MV-4-11 (cell line): Measurements from ENCODE around the gene UPF1.
A peak's percentile ranks its signal among the peaks of the same experiment; 100 is the strongest.

Source experiments
- DNase-seq: peaks from one replicate; lab custom pipeline; 2025; lab: John Stamatoyannopoulos, UW

The UPF1 gene

DNA sequence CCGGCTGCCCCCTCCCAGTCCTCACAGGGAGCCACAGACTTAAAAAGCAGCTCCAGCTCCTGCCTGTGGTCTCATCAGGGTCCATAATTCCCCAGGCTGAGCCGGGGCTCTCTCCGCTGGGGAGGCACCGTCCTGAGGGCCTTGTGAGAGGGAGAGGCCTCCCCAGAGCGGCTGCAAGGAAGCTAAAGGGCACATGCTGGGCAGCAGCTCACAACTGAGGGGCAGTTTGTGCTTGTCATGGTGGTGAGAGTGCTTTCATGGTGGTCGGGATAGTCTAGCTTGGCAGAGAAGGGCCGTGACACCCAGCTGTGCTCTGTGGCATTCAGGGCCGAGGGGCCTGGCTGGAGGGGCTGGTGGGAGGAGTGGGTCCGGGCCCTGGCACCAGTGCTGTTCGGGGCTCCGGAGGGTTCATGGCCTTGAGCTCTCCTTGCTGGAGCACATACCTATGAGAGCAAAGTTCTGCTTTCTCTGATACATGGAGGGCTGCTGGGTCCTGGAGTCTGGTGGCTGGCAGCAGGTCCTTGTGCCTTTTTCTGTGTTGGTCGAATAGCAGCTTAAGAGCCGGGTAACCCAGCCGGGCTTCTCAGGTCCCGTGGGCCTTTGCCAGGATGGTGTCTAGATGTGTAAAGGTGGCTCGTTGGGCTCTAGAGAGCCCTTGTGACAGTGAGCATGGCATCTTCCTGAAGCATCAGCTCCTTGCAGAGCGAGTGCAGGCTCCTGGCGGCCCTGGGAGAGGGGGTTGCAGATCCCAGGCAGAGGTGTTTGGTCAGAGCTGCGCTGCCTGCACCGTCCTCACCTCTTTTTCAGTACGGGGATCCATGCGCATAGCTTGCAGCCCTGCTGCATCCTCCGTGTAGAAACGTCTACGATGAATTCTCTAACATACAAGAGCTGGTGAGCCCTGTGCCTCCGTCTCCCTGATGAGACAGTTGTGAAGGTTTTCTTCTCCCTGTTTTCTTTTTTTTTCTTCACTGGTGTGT is 8.8 kb downstream of the UPF1 start:
- no peak for DNase-seq

DNA sequence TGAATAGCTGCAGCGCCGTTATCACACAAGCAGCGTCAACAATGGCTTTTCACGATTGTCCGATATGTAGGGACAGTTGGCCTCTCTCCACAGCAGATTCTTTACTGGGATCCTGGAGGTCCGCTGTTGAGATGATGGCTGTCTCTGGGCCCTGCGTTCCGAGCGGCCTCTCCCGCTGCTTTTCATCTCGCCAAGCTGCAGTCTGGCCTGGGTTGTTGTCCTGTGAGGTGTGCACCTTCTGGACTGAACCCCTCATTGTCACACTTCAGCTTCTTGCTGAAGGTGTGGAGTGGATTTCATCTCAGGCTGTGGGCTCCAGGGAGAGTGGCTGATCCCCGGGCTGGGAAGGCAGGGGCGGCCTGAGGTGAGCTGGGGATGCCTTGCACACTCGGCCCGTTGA is 9.6 kb downstream of the UPF1 start:
- no peak for DNase-seq

DNA sequence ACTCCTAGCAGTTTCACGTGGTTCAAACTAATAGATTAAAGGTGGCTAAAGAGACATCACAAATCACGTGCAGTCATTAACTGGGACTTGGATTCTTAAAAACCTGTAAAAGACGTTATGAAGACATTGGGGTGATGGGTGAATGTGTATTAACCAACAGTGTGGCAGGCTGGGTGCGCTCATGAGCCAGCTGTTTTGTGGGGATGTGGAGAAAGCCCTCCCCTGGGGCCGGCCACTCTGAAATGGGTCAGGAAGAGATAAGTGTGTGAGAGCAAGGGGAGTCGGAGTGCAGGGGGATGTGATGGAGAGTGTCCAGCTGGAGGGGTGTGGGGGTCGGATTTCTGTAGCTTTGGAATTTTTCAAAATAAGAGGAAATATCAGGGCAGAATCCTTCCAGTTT is 10.4 kb downstream of the UPF1 start:
- no peak for DNase-seq

DNA sequence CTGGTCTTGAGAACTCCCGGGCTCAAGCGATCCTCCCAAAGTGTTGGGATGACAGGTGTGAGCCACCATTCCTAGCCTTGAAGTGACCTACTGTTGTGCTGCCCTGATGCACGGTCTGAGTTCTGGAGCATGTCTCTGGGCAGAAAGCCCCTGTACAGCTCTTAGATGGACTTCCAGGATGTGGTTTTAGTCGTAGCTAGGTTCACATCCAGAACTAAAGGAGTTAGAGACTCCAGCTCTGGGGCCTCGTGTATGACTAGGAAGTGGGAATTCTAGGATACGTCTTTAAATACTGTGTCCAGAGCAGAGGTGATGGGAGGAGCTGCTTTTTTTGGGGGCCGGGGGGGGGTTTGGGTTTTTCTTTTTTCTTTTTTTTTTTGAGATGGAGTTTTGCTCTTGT is 12.2 kb downstream of the UPF1 start:
- no peak for DNase-seq

DNA sequence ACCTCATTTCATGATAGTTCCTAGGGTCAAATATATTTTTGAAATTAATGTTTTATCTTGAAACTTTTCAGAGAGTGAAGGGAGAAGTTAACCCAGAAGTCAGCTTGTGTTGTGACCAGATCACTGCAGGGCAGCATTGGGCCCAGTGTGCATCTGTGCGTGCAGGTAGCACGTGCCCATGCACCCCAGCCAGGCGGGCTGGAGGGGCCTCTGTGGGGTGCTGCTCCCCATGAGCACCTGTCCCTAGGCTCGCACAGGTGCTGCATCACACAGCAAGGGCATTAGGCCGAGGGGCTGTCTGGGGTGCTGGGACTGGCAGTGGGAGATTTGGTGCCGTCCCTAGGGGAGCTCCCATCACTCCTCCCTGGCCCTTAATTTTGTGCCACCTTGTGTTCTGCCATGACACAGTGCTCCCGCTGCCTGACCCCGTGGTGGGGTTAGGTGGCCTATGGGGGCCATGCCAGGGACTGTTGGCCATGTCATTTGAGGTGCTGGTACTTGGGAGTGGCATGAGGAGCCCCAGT is 13.1 kb downstream of the UPF1 start:
- no peak for DNase-seq

DNA sequence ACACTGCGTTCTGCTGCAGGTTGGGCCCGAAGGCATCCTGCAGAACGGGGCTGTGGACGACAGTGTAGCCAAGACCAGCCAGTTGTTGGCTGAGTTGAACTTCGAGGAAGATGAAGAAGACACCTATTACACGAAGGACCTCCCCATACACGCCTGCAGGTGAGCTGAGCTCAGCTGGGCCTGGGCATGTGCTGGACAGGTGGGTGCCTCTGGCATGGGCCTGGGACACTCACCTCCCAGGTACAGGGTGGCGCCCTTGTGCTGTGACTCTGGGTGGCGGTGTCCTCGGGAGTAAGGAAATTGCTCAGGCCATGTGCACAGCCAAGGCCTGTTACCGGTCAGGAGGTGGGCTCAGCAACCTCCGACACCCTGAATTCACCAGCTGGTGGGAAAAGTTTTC is 14.2 kb downstream of the UPF1 start:
- no peak for DNase-seq

DNA sequence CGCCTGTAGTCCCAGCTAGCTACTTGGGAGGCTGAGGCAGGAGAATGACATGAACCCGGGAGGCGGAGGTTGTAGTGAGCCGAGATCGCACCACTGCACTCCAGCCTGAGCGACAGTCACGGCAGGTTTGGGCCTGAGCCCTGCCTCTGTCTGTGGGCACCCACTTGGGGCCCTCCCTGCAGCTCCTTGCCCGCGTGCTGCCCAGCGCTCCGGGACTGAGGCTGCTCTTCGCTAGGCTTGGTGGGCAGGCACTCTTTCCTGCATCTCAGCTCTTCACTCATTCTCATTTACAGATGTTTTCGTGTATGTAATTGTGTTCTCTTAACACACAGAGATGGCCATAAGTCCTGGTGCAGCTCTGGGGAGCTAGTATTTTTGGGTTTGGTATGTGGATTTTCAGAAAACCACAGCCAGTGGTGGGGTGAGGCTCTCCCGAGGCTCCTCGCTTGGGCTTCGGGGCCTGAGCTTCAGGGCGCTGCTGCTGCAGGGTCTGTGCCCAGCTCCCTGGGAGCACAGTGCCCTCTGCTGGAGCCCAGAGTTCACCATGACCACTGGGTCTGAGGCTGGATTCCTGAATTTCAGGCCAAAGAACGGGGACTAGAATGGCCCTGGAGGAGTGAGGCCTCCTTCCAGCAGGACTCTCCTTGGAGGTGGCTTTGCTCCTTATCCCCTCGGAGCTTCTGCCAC is 15.2 kb downstream of the UPF1 start:
- DNase-seq: peak; percentile 73

DNA sequence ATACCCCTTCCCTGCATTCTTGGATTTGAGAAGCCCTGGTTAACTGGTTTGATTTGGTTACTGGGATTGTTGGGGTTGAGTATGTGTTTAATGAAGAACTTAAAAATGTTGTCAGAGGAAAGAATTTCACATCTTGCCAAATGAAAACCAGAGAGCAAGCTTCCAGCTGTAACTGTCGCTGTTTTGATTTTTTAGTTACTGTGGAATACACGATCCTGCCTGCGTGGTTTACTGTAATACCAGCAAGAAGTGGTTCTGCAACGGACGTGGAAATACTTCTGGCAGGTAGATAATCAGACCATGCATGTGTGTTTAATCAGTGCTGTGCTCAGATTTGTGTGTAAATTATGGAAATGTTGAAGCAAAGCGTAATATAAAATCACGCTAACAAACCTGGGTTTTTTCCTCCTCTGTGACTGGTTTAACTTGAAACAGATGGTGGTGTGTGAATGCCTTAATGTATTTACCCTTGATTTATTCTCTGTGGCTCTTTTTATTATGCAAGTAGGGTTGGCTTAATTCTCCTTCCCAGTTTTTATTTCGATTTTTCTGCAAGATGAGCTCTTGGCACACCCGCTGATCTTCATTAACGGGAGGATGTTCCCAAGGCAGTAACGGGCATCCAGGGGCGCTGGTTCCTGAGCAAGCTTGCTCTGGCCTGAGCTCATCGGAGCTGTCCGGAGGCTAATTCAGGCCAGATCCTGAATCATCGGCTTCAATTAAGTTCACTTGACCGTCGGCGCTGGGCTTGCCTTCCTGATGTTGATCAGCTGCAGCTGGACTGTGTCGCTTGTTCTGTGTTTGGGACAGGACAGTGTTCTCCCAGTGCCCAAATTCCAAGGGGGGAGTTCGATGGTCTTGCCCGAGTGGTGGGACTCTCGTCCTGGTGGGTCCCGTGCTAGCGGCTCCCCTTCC is 16.0 kb downstream of the UPF1 start:
- no peak for DNase-seq

DNA sequence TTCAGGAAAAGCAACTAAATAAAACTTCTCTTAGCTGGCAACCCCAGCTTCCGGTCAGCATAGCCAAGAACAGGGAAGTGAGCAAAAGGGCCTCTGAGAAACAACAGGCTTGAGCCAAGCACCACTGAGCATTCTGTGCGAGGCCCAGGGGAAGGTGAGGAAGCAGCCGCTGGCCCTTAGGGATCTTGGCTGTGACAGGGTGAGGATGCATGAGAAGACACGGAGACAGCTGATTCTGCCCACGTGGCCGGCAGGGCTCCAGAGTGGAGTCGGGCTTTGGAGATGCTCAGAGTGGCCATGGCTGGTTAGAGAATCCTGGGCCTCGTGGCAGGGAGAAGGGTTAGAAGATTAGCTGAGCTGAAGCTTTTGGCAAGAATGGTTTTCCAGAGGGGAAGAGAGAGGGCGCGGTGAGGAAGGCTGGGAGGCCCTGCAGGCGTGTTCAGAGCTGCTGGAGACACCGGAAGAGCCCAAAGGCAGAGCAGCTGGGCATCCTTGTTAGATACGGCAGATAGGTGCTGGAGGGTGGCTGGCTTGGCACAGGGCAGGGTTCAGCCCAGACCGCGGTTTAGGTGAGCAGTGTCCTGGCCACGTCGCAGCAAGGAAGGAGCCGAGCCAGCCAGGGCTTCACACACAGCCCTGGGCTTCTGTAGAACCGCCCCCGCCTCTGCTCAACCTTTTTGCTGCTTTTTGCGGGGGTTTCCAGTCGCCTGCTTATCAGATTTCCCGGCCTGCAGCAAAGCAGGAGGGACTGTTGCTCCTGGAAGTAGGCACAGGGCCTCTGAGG is 17.3 kb downstream of the UPF1 start:
- DNase-seq: peak; percentile 89

DNA sequence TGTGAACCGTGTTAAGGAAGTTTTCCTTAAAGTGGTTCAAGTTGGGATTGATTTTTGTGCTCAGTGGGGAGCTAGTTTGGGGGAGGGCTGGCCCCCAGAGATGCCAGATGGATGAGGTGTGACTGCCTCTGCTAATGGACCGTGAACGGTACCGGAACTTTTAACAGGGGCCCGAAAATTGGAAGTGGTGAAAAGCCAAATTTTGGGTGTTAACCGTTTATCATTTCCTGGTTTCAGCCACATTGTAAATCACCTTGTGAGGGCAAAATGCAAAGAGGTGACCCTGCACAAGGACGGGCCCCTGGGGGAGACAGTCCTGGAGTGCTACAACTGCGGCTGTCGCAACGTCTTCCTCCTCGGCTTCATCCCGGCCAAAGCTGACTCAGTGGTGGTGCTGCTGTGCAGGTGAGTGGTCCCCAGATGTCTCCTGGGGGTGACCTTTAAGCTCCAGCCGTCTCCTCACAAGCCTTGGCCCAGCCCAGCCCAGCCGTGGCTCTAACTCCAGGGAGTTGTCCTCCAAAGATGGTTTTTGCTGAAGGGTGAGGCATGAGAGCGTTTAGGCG is 18.2 kb downstream of the UPF1 start:
- DNase-seq: no peak

DNA sequence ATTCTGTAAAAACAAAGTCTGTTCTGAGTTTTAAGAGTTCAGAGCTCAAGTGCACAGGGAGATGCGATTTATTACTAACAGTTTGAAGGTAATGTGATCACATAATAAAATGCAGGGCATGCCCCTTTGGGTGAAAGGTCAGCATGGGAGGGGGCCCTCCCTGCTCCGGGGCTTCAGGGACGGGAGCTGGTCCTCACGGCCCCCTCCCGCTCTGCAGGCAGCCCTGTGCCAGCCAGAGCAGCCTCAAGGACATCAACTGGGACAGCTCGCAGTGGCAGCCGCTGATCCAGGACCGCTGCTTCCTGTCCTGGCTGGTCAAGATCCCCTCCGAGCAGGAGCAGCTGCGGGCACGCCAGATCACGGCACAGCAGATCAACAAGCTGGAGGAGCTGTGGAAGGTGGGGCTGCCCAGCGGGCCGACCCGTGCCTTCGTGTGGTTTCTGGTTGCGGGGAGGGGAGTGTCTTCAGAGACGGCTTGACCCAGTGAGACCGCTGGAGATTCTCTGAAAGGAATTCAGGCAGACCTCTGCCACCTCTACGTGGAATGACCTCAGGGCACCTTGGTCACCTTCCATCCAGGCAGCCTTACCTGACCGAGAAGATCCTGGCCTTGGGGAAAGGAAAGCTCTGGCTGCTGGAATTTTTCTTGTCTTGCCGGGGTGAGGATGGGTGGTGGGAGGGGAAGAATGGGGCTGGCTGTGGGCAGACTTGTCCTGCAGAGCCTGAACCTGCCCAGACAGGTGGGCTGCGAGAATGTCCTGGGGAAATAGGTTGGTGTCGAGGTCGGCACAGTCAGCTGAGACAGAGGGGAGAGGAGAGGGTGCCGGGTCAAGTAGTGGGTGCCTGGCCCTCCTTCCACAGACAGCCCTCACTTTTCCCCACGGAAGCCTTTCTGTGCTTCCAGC is 19.0 kb downstream of the UPF1 start:
- DNase-seq: no peak

DNA sequence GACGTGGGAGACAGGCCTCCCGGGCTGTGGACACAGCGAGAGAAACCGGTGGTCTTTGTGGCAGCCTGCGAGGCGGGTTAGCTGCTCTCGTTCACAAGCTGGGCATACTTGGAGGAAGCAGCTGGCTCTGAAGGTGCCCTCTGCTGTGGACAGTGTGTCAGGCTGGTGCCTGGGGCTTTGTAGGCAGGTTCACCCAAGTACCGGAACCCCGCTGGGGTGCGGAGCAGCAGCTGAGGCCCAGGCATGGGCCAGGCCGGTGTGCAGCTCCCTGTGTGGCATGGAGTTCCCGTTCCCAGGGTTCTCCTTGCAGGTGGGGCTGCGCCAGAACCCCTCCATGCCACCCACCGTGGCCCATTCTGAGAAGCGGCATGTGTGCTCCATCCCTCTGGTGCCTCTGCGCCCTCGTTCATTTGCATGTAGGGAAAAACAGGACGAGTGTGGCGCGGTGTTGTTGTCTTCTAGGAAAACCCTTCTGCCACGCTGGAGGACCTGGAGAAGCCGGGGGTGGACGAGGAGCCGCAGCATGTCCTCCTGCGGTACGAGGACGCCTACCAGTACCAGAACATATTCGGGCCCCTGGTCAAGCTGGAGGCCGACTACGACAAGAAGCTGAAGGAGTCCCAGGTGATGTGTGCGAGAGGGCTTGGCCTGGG is 20.0 kb downstream of the UPF1 start:
- DNase-seq: no peak

DNA sequence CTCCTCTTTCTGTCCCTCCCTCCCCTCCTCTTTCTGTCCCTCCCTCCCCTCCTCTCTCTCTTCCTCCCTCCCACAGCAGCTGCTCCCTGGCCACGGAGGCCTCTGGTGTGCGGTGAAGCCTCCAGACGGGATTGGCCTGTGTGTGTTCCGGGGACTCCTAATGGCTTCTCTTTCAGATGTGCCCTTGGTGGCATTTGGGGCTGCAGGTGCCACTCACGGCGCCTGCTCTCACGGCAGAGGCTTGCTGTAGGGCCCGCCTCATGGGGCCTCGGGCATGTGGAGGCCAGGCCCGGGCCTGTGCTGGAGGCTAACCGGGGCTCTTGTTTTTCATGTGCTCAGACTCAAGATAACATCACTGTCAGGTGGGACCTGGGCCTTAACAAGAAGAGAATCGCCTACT is 20.9 kb downstream of the UPF1 start:
- no peak for DNase-seq

DNA sequence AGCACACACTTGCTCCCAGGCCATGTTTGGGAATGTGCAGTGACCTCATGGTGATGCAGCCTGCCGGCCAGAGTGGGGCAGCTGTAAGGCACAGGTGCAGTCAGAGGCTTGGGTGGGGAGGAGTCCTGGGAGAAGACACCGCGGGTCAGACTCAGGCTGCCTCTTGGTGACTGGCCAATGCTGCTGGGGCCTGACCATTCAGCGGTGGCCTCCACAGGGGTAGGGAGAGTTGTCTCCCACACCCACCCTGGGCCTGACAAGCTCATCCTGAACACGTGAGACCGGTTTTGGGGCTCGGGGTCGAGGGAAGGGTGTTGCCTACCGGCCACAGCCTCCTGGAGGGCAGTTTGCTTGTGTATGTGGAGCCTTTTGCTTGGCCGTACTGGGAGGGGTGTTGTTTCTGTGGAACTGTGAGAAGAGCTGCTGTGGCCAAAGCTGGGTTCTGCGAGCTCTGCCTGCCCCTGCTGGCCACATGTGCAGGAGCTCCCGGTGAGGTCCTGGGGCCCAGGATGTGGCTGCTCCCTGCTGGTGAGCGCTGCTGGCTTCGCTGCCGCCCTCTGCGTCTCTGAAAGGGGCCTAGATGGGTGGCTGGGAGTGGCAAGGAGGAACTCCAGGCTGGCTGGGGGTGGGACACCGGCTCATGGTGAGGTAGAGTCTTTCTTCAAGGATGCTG is 22.1 kb downstream of the UPF1 start:
- peak; percentile 22 for DNase-seq

DNA sequence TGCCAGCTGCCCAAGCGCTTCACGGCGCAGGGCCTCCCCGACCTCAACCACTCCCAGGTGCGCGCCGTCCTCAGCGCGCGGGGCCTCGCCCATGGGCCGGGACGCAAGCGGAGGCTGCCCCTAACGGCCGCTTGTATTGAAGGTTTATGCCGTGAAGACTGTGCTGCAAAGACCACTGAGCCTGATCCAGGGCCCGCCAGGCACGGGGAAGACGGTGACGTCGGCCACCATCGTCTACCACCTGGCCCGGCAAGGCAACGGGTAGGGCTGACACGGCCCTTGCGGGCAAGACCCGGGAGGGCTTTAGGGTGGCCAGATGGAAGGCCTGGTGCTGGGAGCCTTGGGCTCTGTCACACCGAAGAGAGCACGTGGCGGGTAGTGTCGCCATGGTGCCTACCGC is 23.2 kb downstream of the UPF1 start:
- DNase-seq: no peak

DNA sequence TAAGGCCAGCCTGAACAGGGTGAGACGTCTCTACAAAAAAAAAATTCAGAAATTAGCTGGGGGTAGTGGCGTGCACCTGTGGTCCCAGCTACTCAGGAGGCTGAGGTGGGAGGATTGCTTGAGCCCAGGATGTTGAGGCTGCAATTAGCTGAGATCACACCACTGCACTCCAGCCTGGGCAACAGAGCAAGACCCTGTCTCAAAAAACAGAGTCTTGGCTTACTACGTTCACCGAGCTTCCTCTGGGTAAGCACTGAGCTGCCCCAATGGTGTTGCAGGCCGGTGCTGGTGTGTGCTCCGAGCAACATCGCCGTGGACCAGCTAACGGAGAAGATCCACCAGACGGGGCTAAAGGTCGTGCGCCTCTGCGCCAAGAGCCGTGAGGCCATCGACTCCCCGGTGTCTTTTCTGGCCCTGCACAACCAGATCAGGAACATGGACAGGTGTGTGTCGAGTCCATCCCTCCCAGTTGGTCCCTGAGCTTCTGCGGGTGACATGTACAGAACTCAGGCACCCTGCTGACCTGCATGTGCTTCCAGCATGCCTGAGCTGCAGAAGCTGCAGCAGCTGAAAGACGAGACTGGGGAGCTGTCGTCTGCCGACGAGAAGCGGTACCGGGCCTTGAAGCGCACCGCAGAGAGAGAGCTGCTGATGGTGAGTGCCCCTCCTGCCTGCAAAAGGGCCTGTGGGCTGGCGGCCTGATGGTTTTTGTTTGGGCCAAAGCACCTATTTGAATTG is 24.1 kb downstream of the UPF1 start:
- no peak for DNase-seq

DNA sequence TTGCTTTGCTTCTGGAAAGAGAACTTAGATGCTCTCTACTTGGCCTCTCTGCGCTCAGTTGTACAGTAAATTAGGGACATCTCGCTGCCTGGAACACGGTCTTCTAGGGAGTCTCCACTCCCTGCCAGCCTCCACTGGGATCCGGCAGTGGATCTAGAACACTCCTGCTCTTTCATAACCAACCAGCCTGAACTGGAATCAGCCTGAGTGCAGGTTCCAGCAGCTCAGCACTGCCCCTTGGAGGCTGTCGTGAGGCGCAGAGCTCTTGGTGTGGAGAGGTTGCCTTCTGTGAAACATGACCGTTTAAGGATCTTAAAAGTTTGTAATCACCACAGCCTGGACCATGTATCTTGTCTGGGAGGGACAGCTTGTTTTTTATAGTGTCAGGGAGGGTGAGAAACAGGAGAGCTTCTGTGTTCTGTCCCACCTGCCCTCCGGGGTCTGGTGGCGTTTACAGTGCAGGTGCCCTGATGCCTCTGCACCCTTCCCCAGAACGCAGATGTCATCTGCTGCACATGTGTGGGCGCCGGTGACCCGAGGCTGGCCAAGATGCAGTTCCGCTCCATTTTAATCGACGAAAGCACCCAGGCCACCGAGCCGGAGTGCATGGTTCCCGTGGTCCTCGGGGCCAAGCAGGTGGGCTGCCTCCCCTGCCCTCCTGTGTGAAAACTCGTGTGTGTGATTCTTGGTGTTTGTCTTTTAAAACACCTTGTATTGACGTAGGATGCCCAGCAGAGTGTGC is 24.8 kb downstream of the UPF1 start:
- peak; percentile 43 for DNase-seq
